SK-N-SH treated with all-trans-retinoic acid at 6 μM for 48 hours (cell line): ENCODE results near the gene TMEM114.

Source experiments
- ARNTL ChIP-seq: fragments of 450-650 bp; formaldehyde crosslinking; IDR thresholded peaks from 2 replicates; pipeline ENCODE4 v1.5.0; 2020; ENCODE audit warnings: low read depth, mild to moderate bottlenecking, moderate library complexity, borderline replicate concordance
- BACH2 ChIP-seq: fragments of 250-450 bp; sonication (Bioruptor Pico); IDR thresholded peaks from 2 replicates; pipeline ENCODE4 v1.9.0; 2021; ENCODE audit warnings: mild to moderate bottlenecking, borderline replicate concordance
- OSR1 ChIP-seq: fragments of 250-450 bp; sonication (Bioruptor Pico); IDR thresholded peaks from 2 replicates; pipeline ENCODE4 v1.8.0; 2022; ENCODE audit warnings: moderate library complexity, mild to moderate bottlenecking, inconsistent platforms
- PPARA ChIP-seq: fragments of 250-450 bp; sonication (Bioruptor Pico); IDR thresholded peaks from 2 replicates; pipeline ENCODE4 v1.5.0; 2020; ENCODE audit warnings: mild to moderate bottlenecking, borderline replicate concordance
- RARB ChIP-seq: fragments of 250-450 bp; sonication (Bioruptor Pico); IDR thresholded peaks from 2 replicates; pipeline ENCODE4 v1.8.0; 2021; ENCODE audit warnings: mild to moderate bottlenecking, moderate library complexity
- TOX ChIP-seq: fragments of 250-450 bp; sonication (Bioruptor Pico); IDR thresholded peaks from 2 replicates; pipeline ENCODE4 v1.8.0; 2021; ENCODE audit warnings: mild to moderate bottlenecking, moderate library complexity, borderline replicate concordance
- ZC3H10 ChIP-seq: fragments of 250-450 bp; sonication (Bioruptor Pico); IDR thresholded peaks from 2 replicates; pipeline ENCODE4 v1.5.1; 2021; ENCODE audit warnings: mild to moderate bottlenecking, moderate library complexity
- ZFP3 ChIP-seq: fragments of 250-450 bp; sonication (Bioruptor Pico); IDR thresholded peaks from 2 replicates; pipeline ENCODE4 v1.5.0; 2020; ENCODE audit warnings: mild to moderate bottlenecking, moderate library complexity
- ZFP30 ChIP-seq: fragments of 450-650 bp; formaldehyde crosslinking; IDR thresholded peaks from 2 replicates; pipeline ENCODE4 v1.5.0; 2022; ENCODE audit warnings: mild to moderate bottlenecking, moderate library complexity
- ZNF565 ChIP-seq: fragments of 450-650 bp; formaldehyde crosslinking; conservative IDR thresholded peaks from 2 replicates; pipeline ENCODE4 v1.5.0; 2020; ENCODE audit warnings: low read depth, mild to moderate bottlenecking, moderate library complexity
- ZNF70 ChIP-seq: fragments of 450-650 bp; formaldehyde crosslinking; IDR thresholded peaks from 2 replicates; pipeline ENCODE4 v1.5.0; 2020; ENCODE audit warnings: mild to moderate bottlenecking, moderate library complexity
- TF ChIP-seq, protein P1 (sequence below): fragments of 250-450 bp; sonication (Bioruptor Pico); IDR thresholded peaks from 2 replicates; pipeline ENCODE4 v1.8.0; 2020; ENCODE audit warnings: mild to moderate bottlenecking, moderate library complexity, borderline replicate concordance
- TF ChIP-seq, protein P2 (sequence below): fragments of 250-450 bp; sonication (Bioruptor Pico); IDR thresholded peaks from 2 replicates; pipeline ENCODE4 v1.5.0; 2020; ENCODE audit warnings: mild to moderate bottlenecking, moderate library complexity
- TF ChIP-seq, protein P3 (sequence below): fragments of 250-450 bp; sonication (Bioruptor Pico); IDR thresholded peaks from 2 replicates; pipeline ENCODE4 v1.5.1; 2020; ENCODE audit warnings: low read depth, mild to moderate bottlenecking, moderate library complexity

DNA sequence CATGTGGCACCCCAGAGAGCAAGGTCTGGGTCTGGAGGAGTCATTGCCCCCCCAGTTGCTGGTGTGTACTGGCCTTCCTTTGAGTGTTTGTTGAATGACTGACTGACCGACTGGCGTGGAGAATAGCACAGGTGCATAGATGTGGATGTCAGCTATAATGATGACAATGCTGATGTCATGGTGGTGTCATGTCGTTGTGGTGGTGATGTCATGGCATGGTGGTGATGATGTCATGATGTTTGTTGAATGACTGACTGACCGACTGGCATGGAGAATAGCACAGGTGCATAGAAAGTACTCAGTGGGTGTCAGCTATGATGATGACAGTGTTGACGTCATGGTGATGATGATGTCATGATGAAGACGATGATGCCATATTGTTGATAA is 22.1 kb downstream of the TMEM114 start:
- no peak for TF ChIP-seq ZNF70 (CRISPR knock-in tag)
- TF ChIP-seq TOX (CRISPR knock-in tag) = no peak
- no peak for TF ChIP-seq RARB (CRISPR knock-in tag)
- no peak for TF ChIP-seq ZFP3 (CRISPR knock-in tag)
- TF ChIP-seq, protein P1, sequence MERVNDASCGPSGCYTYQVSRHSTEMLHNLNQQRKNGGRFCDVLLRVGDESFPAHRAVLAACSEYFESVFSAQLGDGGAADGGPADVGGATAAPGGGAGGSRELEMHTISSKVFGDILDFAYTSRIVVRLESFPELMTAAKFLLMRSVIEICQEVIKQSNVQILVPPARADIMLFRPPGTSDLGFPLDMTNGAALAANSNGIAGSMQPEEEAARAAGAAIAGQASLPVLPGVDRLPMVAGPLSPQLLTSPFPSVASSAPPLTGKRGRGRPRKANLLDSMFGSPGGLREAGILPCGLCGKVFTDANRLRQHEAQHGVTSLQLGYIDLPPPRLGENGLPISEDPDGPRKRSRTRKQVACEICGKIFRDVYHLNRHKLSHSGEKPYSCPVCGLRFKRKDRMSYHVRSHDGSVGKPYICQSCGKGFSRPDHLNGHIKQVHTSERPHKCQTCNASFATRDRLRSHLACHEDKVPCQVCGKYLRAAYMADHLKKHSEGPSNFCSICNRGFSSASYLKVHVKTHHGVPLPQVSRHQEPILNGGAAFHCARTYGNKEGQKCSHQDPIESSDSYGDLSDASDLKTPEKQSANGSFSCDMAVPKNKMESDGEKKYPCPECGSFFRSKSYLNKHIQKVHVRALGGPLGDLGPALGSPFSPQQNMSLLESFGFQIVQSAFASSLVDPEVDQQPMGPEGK = no peak
- TF ChIP-seq, protein P2, sequence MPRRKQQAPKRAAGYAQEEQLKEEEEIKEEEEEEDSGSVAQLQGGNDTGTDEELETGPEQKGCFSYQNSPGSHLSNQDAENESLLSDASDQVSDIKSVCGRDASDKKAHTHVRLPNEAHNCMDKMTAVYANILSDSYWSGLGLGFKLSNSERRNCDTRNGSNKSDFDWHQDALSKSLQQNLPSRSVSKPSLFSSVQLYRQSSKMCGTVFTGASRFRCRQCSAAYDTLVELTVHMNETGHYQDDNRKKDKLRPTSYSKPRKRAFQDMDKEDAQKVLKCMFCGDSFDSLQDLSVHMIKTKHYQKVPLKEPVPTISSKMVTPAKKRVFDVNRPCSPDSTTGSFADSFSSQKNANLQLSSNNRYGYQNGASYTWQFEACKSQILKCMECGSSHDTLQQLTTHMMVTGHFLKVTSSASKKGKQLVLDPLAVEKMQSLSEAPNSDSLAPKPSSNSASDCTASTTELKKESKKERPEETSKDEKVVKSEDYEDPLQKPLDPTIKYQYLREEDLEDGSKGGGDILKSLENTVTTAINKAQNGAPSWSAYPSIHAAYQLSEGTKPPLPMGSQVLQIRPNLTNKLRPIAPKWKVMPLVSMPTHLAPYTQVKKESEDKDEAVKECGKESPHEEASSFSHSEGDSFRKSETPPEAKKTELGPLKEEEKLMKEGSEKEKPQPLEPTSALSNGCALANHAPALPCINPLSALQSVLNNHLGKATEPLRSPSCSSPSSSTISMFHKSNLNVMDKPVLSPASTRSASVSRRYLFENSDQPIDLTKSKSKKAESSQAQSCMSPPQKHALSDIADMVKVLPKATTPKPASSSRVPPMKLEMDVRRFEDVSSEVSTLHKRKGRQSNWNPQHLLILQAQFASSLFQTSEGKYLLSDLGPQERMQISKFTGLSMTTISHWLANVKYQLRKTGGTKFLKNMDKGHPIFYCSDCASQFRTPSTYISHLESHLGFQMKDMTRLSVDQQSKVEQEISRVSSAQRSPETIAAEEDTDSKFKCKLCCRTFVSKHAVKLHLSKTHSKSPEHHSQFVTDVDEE (CRISPR knock-in tag) = no peak
- TF ChIP-seq ZFP30 (CRISPR knock-in tag) = no peak
- TF ChIP-seq PPARA (CRISPR knock-in tag) = no peak
- TF ChIP-seq, protein P3, sequence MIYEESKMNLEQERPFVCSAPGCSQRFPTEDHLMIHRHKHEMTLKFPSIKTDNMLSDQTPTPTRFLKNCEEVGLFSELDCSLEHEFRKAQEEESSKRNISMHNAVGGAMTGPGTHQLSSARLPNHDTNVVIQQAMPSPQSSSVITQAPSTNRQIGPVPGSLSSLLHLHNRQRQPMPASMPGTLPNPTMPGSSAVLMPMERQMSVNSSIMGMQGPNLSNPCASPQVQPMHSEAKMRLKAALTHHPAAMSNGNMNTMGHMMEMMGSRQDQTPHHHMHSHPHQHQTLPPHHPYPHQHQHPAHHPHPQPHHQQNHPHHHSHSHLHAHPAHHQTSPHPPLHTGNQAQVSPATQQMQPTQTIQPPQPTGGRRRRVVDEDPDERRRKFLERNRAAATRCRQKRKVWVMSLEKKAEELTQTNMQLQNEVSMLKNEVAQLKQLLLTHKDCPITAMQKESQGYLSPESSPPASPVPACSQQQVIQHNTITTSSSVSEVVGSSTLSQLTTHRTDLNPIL (CRISPR knock-in tag) = no peak
- no peak for TF ChIP-seq ARNTL (CRISPR knock-in tag)
- no peak for TF ChIP-seq OSR1 (CRISPR knock-in tag)
- no peak for TF ChIP-seq ZNF565
- TF ChIP-seq ZC3H10 (CRISPR knock-in tag) = no peak
- no peak for TF ChIP-seq BACH2 (CRISPR knock-in tag)
